Endothelial cell (in vitro differentiated cells): ENCODE data around the gene CEMIP. TPM values are rescaled to one million over a fixed set of nuclear protein-coding genes. Genes with fewer than 3 reads are reported as not detected.

Experiments
- DNase-seq: peaks from one replicate; pipeline ENCODE4 v3.0.0; 2021; ENCODE audit warnings: low spot score
- H3K27ac Mint-ChIP-seq: one replicate; pipeline ENCODE4 v1.8.0; 2021; ENCODE audit warnings: mixed read lengths, inconsistent platforms; ENCODE audit not compliant: unreplicated experiment
- H3K27me3 Mint-ChIP-seq: one replicate; pipeline ENCODE4 v1.8.0; 2021; ENCODE audit warnings: mild to moderate bottlenecking, moderate library complexity, mixed read lengths, inconsistent platforms; ENCODE audit not compliant: unreplicated experiment
- H3K36me3 Mint-ChIP-seq: one replicate; pipeline ENCODE4 v1.8.0; 2021; ENCODE audit warnings: mild to moderate bottlenecking, low read depth, mixed read lengths, inconsistent platforms; ENCODE audit not compliant: unreplicated experiment
- H3K4me1 Mint-ChIP-seq: one replicate; pipeline ENCODE4 v1.8.0; 2021; ENCODE audit warnings: mild to moderate bottlenecking, mixed read lengths, inconsistent platforms; ENCODE audit not compliant: unreplicated experiment
- H3K4me3 Mint-ChIP-seq: one replicate; pipeline ENCODE4 v1.8.0; 2021; ENCODE audit warnings: mild to moderate bottlenecking, mixed read lengths, inconsistent platforms; ENCODE audit not compliant: unreplicated experiment
- H3K9me3 Mint-ChIP-seq: one replicate; pipeline ENCODE4 v1.8.0; 2021; ENCODE audit warnings: mixed read lengths, inconsistent platforms; ENCODE audit not compliant: unreplicated experiment
- CTCF ChIP-seq: fragments of 200-600 bp; sonication (generic); IDR thresholded peaks from one replicate; pipeline ENCODE4 v1.5.0; 2021; ENCODE audit warnings: antibody characterized with exemption; ENCODE audit not compliant: unreplicated experiment
- total RNA-seq: library from RNA; stranded (reverse); fragmentation: NEBNext Ultra II Directional; extraction: Animal tissue kit (Norgen Biotek cat#: 25700); gene quantifications from one replicate; pipeline ENCODE4 v1.2.1, GENCODE V29; 2021; ENCODE audit not compliant: unreplicated experiment

Gene CEMIP
- total RNA-seq, 1 donor from 2014 or later = not detected

DNA sequence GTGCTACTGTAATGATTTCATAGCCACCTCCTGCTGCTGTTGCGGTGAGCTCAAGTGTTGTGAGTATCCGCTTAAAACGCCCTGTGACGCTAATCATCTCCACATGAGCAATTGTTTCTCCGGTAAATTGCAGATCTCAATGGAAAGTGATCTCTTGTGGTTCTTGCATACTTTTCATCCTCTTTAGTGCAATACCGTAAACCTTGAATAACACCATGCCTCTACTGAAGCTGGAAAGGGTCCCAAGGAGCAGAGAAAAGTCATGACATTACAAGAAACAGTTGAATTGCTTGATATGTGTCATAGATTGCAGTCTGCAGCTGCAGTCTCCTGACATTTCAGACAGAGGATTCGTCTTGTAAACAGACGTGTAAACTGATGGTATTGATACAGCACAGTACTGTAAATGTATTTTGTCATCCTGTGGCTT lies 6.0 kb upstream of the CEMIP start:
- H3K4me3 Mint-ChIP-seq = no peak overlapping the region
- no peak for TF ChIP-seq CTCF
- H3K4me1 Mint-ChIP-seq = peaks cover 16% of the 10 kb centered on the region
- DNase-seq = no peak
- H3K9me3 Mint-ChIP-seq = no peaks in the 10 kb centered on the region
- H3K27ac Mint-ChIP-seq = no peak overlapping the region
- no peaks in the 10 kb centered on the region for H3K36me3 Mint-ChIP-seq
- no peaks in the 10 kb centered on the region for H3K27me3 Mint-ChIP-seq

DNA sequence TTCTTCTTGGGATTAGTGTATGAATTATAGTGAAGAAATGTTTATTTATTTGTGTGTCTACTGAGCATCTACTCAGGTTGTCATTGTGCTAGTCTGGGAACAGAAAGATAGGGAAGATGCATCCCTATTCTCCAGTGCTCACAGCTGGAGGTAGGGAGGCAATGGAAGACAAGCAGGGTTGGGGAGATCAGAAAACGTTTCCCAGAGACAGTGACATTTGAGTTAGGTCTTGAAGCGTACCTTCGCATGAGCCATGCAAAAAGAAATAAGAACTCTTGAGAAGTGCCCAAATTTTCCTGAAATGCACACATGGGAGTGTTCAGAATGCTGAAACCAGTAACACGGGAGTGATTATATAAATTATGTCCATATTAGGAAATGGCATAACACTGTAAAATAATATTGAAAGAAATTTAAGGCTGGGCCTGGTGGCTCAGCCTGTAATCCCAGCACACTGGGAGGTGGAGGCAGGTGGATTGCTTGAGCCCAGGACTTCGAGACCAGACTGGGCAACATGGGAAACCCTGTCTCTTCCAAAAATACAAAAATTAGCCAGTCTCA lies 5.3 kb upstream of the CEMIP start:
- no peak for TF ChIP-seq CTCF
- H3K4me1 Mint-ChIP-seq = peaks cover 16% of the 10 kb centered on the region
- no peaks in the 10 kb centered on the region for H3K27me3 Mint-ChIP-seq
- no peaks in the 10 kb centered on the region for H3K9me3 Mint-ChIP-seq
- no peak overlapping the region for H3K4me3 Mint-ChIP-seq
- no peak overlapping the region for H3K27ac Mint-ChIP-seq
- DNase-seq = no peak
- no peaks in the 10 kb centered on the region for H3K36me3 Mint-ChIP-seq

DNA sequence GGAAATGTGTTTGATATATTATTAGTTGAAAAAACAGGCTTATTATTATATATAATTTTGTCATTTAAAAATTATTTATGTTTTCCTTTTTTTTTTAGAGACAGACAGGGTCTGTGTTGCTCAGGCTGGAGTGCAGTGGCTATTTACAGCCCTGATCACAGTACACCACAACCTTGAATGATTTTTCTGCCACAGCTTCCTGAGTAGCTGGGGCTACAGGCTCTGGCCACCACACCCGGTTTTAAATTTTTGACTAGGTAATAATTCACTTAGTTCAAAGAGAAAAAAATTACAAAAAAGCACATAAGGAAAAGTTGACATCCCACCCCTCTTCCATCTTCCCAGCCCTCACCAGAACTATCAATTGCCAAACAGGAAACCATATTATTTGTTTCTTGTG lies 4.7 kb upstream of the CEMIP start:
- Mint-ChIP-seq H3K9me3 (no peaks in the 10 kb centered on the region), H3K4me1 (peaks cover 16% of the 10 kb centered on the region), H3K36me3 (no peaks in the 10 kb centered on the region), H3K4me3 (no peak overlapping the region), H3K27ac (no peak overlapping the region), H3K27me3 (no peaks in the 10 kb centered on the region)
- TF ChIP-seq CTCF = no peak
- no peak for DNase-seq

DNA sequence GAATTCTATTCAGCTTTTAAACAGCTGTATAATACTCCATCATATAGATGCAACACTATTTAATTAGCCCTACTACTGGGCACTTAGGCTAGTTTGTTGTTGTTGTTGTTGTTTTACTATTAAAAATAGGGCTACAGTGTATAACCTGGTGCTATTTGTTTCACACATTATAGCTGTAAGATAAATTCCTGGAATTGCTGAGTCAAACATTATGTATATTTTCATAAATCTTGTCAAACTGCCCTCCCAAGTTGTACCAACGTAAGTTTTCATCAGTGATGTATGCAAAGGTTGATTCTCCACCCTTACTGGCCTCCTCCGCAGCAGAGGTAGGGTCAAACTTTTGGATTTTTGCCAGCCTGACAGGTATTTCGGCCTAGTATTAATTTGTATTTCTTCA lies 3.8 kb upstream of the CEMIP start:
- no peak for TF ChIP-seq CTCF
- no peaks in the 10 kb centered on the region for H3K36me3 Mint-ChIP-seq
- H3K4me1 Mint-ChIP-seq = peaks cover 21% of the 10 kb centered on the region
- no peak for DNase-seq
- H3K27ac Mint-ChIP-seq = no peak overlapping the region
- no peak overlapping the region for H3K4me3 Mint-ChIP-seq
- H3K27me3 Mint-ChIP-seq = peaks cover 7% of the 10 kb centered on the region
- no peaks in the 10 kb centered on the region for H3K9me3 Mint-ChIP-seq

- Mint-ChIP-seq H3K36me3 (no peaks in the 10 kb centered on the region), H3K27ac (no peak overlapping the region), H3K4me3 (no peak overlapping the region), H3K27me3 (peaks cover 7% of the 10 kb centered on the region), H3K9me3 (no peaks in the 10 kb centered on the region), H3K4me1 (peaks cover 21% of the 10 kb centered on the region)
- peak; percentile 90 for TF ChIP-seq CTCF
- DNase-seq = peak; percentile 83
These were observed 2.6 kb upstream of the CEMIP start for GRCh38 chr15:80776420-80777045.
